Astrocyte of the hippocampus (primary cell): ENCODE data around the gene FOXD4.
"Not testable (repeated sequence)": the region's sequence is repeated elsewhere in the genome, so short reads cannot be mapped to it uniquely, and the experiment has no call there.

Experiments
- DNase-seq: peaks from one replicate; pipeline ENCODE4 v3.0.0; 2011; ENCODE audit warnings: low read depth, low spot score

The FOXD4 gene

GRCh38 chr9:117995-118467, at the start of gene FOXD4:
Gene FOXD4, minus strand, starts transcription at chr9:118417. Its CDS starts 298 bp downstream, at chr9:118119.
- DNase-seq, result not testable (repeated sequence)

DNA sequence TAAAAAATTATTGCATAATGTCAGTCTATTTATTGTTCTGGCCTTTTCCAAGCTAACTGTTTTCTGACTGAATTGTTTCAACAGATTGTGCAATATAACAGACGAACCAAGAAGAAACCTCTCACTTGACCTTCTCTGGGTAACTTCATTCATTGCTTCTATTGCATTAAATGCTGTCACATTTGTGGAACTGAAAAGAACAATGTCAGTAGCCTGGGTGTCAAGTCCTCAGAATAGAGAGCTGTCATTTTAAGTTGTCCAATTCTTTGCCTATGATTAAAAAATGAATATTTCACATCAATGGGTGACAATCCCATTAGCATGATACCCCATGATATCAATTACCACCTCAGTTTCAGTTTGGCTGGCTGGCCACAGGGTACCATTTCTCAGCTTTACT, 41.7 kb upstream of the FOXD4 start:
- DNase-seq, result not testable (repeated sequence)

- not testable (repeated sequence) for DNase-seq
These were observed 33.0 kb upstream of the FOXD4 start for GRCh38 chr9:151173-151572.

GRCh38 chr9:139880-140279, 21.7 kb upstream of the FOXD4 start:
- DNase-seq, result not testable (repeated sequence)

- not testable (repeated sequence) for DNase-seq
These were observed 848 bp downstream of the FOXD4 start for GRCh38 chr9:117144-117994.

DNA sequence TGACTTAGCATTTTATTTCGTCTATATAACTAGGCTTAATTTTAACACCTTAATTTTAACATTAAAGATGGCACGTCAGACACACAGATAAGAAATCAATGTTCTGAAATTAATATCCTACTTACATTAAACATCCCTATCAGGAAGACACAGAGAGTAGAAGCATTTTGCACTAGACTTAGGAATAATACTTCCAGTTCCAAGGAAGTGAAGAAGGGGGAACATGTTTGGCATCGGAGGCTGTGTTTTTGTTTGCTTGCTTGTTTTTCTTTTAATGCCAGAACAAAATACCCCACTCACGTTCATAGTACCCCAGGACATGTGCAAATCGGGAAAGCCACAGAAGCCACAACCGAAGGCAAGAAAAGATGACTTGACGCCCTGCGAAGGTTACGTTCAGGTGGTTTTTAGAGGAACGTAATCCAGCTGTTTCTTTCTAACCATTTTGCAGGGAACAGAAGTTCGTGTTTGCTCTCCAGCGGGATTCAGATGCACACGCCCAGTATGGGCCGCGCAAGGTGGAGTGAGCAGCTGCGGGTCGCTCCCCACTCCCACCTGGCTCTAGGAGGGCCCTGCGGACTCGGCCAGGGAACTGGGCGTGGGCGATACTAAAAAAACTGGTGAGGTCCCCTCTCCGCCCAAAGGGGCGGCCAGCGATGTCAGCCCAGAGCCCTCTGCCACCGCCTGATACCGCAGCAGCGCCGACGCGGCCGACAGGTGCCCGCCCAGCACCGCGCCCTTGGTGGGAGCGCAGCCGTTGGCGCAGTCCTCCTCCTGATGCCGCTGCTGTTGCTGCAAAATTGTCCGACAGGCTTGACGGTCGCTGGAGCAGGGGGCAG, 1.8 kb downstream of the FOXD4 start:
- not testable (repeated sequence) for DNase-seq

DNA sequence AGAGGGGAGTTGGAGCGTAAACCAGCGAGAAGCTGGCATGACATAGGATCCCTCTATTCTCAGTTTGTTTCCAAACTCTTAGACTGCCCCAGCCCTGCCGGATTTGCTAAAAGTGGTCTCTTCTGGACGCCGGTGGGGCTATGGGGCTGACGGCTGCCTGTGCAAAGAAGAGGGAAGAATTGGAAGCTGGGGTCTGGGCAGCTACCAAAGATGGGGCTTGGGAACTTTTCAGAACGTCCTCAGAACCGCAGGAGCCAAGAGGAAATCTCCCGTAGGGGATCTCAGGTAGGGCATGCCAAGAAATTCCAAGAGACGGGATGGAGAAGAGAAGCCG, 3.1 kb downstream of the FOXD4 start:
- not testable (repeated sequence) for DNase-seq

DNA sequence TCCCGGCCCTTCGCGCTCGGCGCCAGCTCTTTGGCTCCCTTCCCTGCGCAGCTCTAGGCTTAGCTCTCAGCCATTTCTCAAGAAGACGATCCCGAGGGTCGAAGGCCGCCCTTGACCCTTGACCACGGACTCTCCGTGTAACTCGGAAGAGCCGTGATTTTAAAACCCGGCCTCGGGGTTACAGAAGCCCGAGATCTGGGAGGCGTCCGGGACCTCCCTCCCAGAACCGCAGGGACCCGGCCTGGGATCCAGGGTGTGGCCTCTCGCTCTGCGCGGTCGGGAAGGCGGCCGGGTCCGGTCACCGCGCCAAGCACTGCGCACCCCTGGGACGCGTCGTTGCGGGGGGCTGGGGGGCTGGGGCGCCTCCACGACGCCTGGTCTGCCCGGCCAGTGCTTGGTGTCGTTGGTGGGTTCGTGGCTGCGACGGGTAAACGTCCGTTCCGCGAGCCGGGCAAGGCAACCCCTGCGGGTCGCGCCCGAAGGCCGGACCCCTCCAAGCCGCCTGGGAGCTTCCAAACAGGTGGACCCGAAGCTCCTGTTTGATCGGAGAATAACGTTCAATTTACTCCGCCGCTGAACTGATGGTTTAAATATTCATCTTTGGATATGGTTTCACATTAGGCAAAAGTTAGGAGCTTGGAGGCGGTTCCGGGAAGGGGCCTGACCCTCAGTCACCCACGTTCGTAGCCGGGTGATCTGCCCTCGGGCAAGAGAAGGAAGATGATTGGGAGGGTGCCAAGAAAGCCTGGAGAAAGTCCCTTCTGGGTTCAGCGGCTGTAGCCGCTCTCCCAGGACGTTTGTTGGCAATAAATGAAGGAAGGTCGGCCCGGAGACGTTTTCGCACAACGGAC, 3.7 kb downstream of the FOXD4 start:
- DNase-seq, result peak; percentile 23

DNA sequence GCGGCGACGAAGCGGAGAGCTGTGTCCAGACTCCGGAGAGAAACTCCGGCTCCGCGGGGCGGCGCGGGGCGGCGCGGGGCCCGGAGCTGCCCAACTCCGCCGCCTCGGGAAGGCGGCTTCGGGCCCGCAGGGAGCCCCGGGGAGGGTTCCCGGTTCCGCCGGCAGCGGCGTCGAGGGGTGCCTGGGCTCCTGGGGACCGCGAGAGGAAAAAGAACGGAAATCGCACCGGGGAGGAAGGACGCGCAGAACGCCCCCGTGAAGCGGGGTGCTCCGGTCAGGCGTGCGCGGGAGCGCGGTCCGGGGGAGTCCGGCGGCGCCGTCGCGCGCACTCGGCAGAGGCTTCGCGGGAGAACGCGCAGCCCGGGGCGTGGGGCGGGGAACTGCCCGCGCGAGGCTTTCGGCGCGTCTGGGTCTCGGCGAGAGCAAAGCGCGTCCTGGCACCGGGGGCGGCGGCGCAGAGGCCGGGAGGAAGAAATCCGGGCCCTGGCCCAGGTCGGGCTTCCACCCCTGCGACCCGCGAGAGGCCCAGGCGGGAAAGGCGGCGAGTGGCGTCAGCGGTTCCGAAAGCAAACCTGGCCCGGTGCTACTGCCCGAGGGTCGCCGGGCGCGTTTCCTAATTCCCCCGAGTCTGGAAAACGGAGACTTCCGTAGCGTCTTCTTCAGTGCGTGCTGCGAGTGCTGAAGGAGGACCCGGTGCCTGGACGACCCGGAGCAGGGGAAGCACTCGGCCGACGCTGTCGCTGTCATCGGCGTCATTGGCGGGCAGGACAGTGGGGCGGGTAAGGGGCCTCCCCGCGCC, 4.5 kb downstream of the FOXD4 start:
- DNase-seq, result peak; percentile 20

- peak; percentile 2 for DNase-seq
These were observed 5.4 kb downstream of the FOXD4 start for GRCh38 chr9:112589-113467.

DNA sequence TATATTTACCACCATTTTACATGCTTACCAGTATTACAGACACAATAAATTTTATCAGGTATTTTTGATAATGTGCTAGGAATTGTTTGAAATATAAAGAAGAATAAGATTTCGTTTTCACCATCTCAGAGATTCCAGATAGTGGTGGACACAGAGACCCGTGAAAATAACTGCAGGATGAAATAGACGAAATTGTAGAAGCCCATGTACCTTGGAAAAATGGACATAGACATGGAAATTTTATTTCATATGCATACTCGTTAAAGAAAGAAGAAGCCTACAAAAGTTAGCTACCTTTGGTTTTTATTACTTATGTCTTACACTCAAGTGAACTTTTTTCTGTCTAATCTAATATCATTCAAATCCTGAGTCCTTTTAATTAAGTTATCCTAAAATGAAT, 7.5 kb downstream of the FOXD4 start:
- DNase-seq, result not testable (repeated sequence)

DNA sequence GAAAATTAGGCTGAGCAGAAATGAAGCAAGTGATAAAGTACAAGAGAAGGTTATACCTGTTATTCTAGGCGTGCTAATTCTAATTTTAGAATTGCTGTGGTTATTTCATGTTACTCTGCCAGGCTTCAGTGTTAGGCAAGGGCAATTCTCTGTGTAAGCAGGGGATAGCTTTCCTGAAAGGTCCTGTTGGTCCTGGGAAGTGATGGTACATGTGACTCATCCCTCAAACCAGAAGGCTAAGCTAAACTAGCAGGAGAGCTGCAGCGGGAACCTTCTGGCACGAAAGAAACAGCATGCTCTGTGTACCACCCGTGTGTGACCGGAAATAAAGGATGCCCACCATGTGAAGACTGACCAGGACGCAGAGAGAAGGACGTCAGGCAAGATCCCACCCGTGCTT, 8.7 kb downstream of the FOXD4 start:
- not testable (repeated sequence) for DNase-seq

- DNase-seq, result not testable (repeated sequence)
These were observed 9.3 kb downstream of the FOXD4 start for GRCh38 chr9:108742-109495.

DNA sequence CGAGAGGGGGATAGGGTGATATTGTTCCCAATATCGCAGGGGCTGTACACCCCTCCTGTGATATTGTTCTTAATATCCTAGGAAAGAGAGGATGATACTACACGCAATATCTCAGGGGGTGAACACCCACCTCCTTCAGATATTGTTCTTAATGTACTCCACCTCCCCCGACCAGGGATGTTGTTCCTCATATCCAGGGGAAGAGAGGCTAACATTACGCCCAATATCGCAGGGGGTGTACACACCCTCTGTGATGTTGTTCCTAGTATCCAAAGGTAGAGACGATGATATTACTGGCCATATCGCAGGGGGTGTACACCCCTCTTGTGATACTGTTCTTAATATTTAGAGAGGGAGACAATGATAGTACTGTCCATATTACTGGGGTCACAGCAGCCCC, 12.2 kb downstream of the FOXD4 start:
- not testable (repeated sequence) for DNase-seq

DNA sequence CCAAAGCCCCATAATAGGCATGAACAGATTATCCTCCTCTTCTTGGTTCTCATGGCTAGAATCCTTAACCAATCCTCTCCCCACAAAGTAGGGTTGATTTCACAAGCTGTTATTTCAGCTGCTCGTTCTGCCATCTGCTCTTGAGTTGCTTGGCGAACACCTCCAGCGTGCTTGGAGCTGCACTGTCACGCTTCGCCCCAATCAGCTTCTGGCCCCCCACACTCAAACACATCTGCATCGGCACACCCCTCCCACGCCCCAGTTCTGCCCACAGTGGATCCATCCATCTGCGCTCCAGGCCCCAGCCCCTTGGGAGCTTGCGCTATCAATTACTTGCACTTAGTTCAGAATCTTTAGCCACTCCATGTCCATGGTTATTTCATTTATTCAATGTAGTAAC, 17.8 kb downstream of the FOXD4 start:
- not testable (repeated sequence) for DNase-seq

DNA sequence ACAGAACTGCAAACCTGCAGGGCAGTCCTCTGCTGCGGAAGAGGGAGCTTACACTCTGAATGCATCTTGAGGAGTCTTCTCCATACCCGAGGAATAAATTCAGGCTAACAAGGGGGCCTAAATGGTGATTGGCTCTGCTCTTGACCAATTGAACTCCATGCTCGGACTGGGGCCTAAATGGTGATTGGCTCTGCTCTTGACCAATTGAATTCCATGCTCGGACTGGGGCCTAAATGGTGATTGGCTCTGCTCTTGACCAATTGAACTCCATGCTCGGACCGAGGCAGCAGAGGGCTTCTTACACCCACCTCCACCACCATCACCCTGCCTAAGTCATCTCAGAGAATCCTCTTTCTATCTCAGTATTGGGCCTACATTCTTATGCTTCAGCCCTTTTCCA, 18.4 kb downstream of the FOXD4 start:
- DNase-seq, result not testable (repeated sequence)

DNA sequence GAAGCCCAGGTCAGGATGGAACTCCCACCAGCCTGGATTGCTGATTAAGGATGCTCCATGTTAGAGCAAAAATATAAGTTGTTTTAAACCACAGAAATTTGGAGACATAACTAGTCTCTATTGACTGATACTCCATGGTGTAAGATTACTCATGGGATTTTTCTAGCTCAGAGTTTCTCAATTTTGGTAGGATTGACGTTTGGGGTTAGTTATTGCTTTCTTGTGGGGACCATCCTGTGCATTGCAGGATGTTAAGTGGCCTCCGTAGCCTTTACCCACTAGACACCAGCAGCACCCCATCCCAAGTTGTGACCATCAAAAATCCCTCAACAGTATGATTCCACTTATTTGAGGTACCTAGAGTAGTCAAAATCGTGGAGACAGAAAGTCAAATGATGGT, 19.4 kb downstream of the FOXD4 start:
- not testable (repeated sequence) for DNase-seq

DNA sequence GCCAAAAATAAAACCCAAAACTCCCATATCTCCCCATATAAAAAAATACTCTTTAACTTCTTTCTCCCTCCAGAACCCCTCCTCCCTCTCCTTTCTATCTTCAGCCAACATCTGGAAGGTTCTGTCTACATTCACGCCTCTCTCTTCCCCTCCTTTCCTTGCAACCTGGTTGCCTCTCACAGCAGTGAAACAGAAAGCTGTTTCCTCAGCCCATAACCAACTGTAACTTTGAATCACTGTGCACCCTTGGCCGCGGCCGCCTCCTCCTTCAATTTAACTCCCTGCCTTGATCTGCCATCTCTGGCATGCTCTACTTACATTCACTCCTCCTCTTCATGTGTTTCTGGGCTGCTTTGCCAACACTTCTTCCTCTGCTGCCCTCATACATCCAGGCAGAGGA, 23.2 kb downstream of the FOXD4 start:
- DNase-seq, result not testable (repeated sequence)

DNA sequence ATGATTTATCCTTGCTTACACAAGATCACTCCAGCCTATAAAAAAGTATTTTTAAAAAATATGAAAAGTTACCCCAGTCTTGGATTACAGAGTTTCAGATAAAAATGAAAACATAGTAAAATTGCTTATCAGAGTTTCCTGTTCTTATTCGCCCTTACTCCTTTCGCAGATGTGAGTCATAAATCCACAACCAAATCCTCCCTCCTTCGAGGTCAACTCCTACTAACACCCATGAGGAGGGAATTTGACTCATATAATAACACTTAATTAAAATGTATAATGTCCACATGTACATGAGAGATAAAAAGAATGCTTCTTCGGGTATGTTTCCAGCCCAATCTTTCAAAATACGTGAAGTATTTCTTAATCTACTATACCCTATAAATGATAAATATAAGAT, 23.9 kb downstream of the FOXD4 start:
- DNase-seq, result not testable (repeated sequence)
